Subcutaneous abdominal adipose tissue (tissue), 5 donors: ENCODE measurements around the gene NAT14.
A peak's percentile ranks its signal among the peaks of the same experiment; 100 is the strongest.
"Not testable (repeated sequence)": the region's sequence is repeated elsewhere in the genome, so short reads cannot be mapped to it uniquely, and the experiment has no call there.

Experiments
- H3K27ac ChIP-seq: one replicate; pipeline ENCODE4 v1.7.0; 2013; ENCODE audit warnings: low read depth, mild to moderate bottlenecking, inconsistent platforms, low read length, moderate library complexity
- H3K27me3 ChIP-seq, 5 donors: one replicate each; pipeline ENCODE4 v1.7.0; 2013; ENCODE audit warnings: low read length in 5 of 5, inconsistent platforms in 1 of 5; ENCODE audit not compliant: control insufficient read depth in 5 of 5, insufficient read depth in 4 of 5
- H3K36me3 ChIP-seq, 5 donors: one replicate each; pipeline ENCODE4 v1.7.0; 2013; ENCODE audit warnings: low read length in 5 of 5; ENCODE audit not compliant: control insufficient read depth in 5 of 5, insufficient read depth in 5 of 5
- H3K4me1 ChIP-seq, 5 donors: one replicate each; pipeline ENCODE4 v1.7.0; 2013; ENCODE audit warnings: low read length in 5 of 5, mild to moderate bottlenecking in 3 of 5, moderate library complexity in 1 of 5; ENCODE audit not compliant: control insufficient read depth in 5 of 5, insufficient read depth in 5 of 5
- H3K4me3 ChIP-seq, 5 donors: one replicate each; pipeline ENCODE4 v1.7.0; 2013; ENCODE audit warnings: low read length in 5 of 5, low read depth in 1 of 5
- H3K9ac ChIP-seq, 5 donors: one replicate each; pipeline ENCODE4 v1.7.0; 2013; ENCODE audit warnings: low read length in 5 of 5, mild to moderate bottlenecking in 4 of 5, moderate library complexity in 3 of 5
- H3K9me3 ChIP-seq, 5 donors: one replicate each; pipeline ENCODE4 v1.7.0; 2013; ENCODE audit warnings: low read length in 5 of 5; ENCODE audit not compliant: control insufficient read depth in 5 of 5
- donor health status: healthy.
- donor health status: healthy.
- donor health status: healthy.
- donor health status: healthy.
- donor health status: healthy.

NAT14 gene

GRCh38 chr19:55525289-55526101 lies 40.5 kb downstream of the NAT14 start:
- H3K9me3 ChIP-seq, result no peaks in the 10 kb centered on the region

GRCh38 chr19:55526216-55527196 lies 41.5 kb downstream of the NAT14 start:
- Histone ChIP-seq H3K9me3 (no peaks in the 10 kb centered on the region), H3K27ac (no peak overlapping the region), H3K36me3 (no peaks in the 10 kb centered on the region), H3K27me3 (peaks cover 0 to 21% (median 9%) of the 10 kb centered on the region in 5 donors), H3K9ac (no peak overlapping the region), H3K4me1 (peaks cover 3 to 23% (median 20%) of the 10 kb centered on the region in 5 donors), H3K4me3 (peak overlapping the region in 2 of 5 donors; percentile 1 to 7)

More at GRCh38 chr19:55525289-55526101, 40.5 kb downstream of the NAT14 start:
- Histone ChIP-seq H3K27ac (no peak overlapping the region), H3K4me1 (peaks cover 3 to 27% (median 24%) of the 10 kb centered on the region in 5 donors), H3K36me3 (no peaks in the 10 kb centered on the region), H3K9ac (no peak overlapping the region), H3K4me3 (no peak overlapping the region), H3K27me3 (peaks cover 0 to 20% (median 9%) of the 10 kb centered on the region in 5 donors)

- Histone ChIP-seq H3K9me3 (no peaks in the 10 kb centered on the region), H3K27ac (no peak overlapping the region), H3K9ac (no peak overlapping the region), H3K4me3 (no peak overlapping the region), H3K27me3 (peaks cover 0 to 21% (median 9%) of the 10 kb centered on the region in 5 donors), H3K36me3 (no peaks in the 10 kb centered on the region), H3K4me1 (peaks cover 3 to 15% (median 12%) of the 10 kb centered on the region in 5 donors)
These were observed 42.4 kb downstream of the NAT14 start for GRCh38 chr19:55527197-55528029.

GRCh38 chr19:55528030-55528803 lies 43.2 kb downstream of the NAT14 start:
- Histone ChIP-seq H3K4me3 (no peak overlapping the region), H3K27ac (no peak overlapping the region), H3K4me1 (peaks cover 3 to 15% (median 12%) of the 10 kb centered on the region in 5 donors), H3K9ac (no peak overlapping the region), H3K27me3 (peaks cover 0 to 21% (median 9%) of the 10 kb centered on the region in 5 donors), H3K9me3 (no peaks in the 10 kb centered on the region), H3K36me3 (no peaks in the 10 kb centered on the region)

DNA sequence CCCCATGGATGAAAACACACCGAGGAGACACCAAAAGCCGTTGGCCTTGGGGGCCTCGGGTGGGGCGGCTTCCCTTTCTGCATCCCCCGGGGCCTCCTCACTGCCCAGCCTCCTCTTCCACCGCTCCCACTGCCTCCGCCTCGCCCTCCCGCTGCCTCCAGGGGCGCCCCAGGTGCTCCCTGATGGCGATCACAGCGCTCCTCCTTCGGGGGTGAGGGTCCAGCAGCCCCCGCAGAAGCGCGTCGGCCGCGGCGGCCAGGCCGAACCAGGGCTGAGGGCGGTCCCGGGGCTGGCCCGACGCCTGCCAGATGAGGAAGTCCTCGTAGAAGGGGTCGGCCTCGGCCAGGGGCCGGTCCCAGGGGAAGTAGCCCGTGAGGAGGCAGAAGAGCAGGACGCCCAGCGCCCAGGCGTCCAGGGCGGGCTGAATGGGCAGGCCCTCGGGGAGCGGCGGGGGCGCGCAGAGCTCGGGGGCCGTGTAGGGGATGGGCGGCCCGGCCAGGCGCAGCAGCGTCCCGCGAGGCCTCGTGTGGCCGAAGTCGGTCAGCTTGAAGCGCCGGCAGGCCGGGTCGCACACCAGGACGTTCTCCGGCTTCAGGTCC lies 44.7 kb downstream of the NAT14 start:
- peaks cover 0 to 21% (median 9%) of the 10 kb centered on the region in 5 donors for H3K27me3 ChIP-seq
- no peak overlapping the region for H3K4me3 ChIP-seq
- no peak overlapping the region for H3K9ac ChIP-seq
- no peaks in the 10 kb centered on the region for H3K36me3 ChIP-seq
- H3K4me1 ChIP-seq, result peaks cover 3 to 15% (median 12%) of the 10 kb centered on the region in 5 donors
- no peaks in the 10 kb centered on the region for H3K9me3 ChIP-seq
- H3K27ac ChIP-seq, result no peak overlapping the region

GRCh38 chr19:55530996-55531395 lies 46.0 kb downstream of the NAT14 start:
- no peak overlapping the region for H3K4me3 ChIP-seq

GRCh38 chr19:55534280-55534679 lies 49.3 kb downstream of the NAT14 start:
- H3K4me1 ChIP-seq, H3K27me3 ChIP-seq, H3K9me3 ChIP-seq, H3K9ac ChIP-seq, H3K27ac ChIP-seq, H3K36me3 ChIP-seq, H3K4me3 ChIP-seq: not testable (repeated sequence)

More at GRCh38 chr19:55530996-55531395, 46.0 kb downstream of the NAT14 start:
- H3K9ac ChIP-seq, result no peak overlapping the region
- peaks cover 3 to 16% (median 7%) of the 10 kb centered on the region in 5 donors for H3K4me1 ChIP-seq
- H3K9me3 ChIP-seq, result no peaks in the 10 kb centered on the region
- H3K27ac ChIP-seq, result no peak overlapping the region
- H3K36me3 ChIP-seq, result no peaks in the 10 kb centered on the region
- H3K27me3 ChIP-seq, result peaks cover 0 to 15% (median 7%) of the 10 kb centered on the region in 5 donors

DNA sequence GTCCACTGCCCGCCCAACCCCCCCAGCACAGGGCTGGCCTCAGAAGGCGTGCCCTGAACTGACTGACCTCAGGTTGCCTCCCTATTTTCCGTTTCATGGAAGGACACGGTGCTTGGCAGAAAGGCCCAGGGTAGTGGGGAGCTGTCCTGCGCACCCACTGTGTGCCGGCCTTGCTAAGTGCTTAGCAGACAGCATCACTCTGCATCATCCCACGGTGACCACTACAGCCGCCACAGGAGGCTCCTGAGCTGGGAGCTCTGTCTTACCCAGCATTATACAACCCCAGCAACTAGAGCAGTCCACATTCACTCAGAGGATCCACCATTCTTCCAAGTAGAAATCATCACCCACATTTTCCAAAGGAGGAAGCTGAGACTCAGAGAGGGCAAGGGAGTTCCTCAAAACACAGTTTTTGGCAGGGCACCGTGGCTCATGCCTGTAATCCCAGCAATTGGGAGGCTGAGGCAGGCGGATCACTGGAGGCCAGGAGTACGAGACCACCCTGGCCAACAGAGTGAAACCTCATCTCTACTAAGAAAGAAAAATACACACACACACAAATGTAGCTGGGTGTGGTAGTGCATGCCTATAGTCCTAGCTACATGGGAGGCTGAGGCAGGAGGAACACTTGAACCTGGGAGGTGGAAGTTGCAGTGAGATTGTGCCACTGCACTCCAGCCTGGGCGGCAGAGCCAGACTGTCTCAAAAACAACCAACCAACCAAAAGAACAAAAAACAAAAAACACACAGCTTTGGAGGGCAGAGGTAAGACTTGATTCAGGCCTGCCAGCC lies 50.4 kb downstream of the NAT14 start:
- Histone ChIP-seq H3K36me3 (no peaks in the 10 kb centered on the region), H3K27ac (no peak overlapping the region), H3K9me3 (no peaks in the 10 kb centered on the region), H3K4me1 (peaks cover 0 to 6% (median 0%) of the 10 kb centered on the region in 5 donors), H3K27me3 (peaks cover 0 to 6% (median 2%) of the 10 kb centered on the region in 5 donors), H3K9ac (no peak overlapping the region), H3K4me3 (no peak overlapping the region)
